A549 (cell line): ENCODE measurements around the gene COPE.

ENCODE experiments used
- EP300 ChIP-seq, 2 experiments: fragments of >200 bp; sonication (Bioruptor Twin); formaldehyde crosslinking; IDR thresholded peaks; 2 replicates in 1 of 2; 3 replicates in 1 of 2; pipeline ENCODE4 v1.6.1; 2016 to 2017
- FOSL2 ChIP-seq, 2 experiments: fragments of 450-650 bp in 1 of 2; fragments of >200 bp in 1 of 2; sonication (Bioruptor Twin) in 1 of 2; formaldehyde crosslinking; IDR thresholded peaks; 2 replicates each; pipeline versions ENCODE4 v1.5.0 to v1.6.1; 2016 to 2020; ENCODE audit warnings: mild to moderate bottlenecking in 1 of 2, moderate library complexity in 1 of 2
- JUN ChIP-seq, 2 experiments: fragments of >200 bp; sonication (Bioruptor Twin); formaldehyde crosslinking; IDR thresholded peaks; 2 replicates in 1 of 2; 3 replicates in 1 of 2; pipeline ENCODE4 v1.6.1; 2016 to 2017
- MAZ ChIP-seq: fragments of 150-350 bp; IDR thresholded peaks from 2 replicates; pipeline ENCODE4 v1.6.1; 2014; ENCODE audit warnings: antibody characterized with exemption, low read depth, low read length, borderline replicate concordance
- NR3C1 ChIP-seq: fragments of >200 bp; sonication (Bioruptor Twin); formaldehyde crosslinking; IDR thresholded peaks from 3 replicates; pipeline ENCODE4 v1.6.1; 2017
- POLR2A ChIP-seq: IDR thresholded peaks from 2 replicates; pipeline ENCODE4 v1.6.1; 2012; ENCODE audit warnings: mild to moderate bottlenecking, low read length
- TF ChIP-seq, protein P1 (sequence below): fragments of >200 bp; sonication (Bioruptor Twin); formaldehyde crosslinking; IDR thresholded peaks from 3 replicates; pipeline ENCODE4 v1.5.1; 2016
- TF ChIP-seq, protein P2 (sequence below): fragments of 150-350 bp; IDR thresholded peaks from 2 replicates; pipeline ENCODE4 v1.6.1; 2014; ENCODE audit warnings: low read depth, mild to moderate bottlenecking, low read length

DNA sequence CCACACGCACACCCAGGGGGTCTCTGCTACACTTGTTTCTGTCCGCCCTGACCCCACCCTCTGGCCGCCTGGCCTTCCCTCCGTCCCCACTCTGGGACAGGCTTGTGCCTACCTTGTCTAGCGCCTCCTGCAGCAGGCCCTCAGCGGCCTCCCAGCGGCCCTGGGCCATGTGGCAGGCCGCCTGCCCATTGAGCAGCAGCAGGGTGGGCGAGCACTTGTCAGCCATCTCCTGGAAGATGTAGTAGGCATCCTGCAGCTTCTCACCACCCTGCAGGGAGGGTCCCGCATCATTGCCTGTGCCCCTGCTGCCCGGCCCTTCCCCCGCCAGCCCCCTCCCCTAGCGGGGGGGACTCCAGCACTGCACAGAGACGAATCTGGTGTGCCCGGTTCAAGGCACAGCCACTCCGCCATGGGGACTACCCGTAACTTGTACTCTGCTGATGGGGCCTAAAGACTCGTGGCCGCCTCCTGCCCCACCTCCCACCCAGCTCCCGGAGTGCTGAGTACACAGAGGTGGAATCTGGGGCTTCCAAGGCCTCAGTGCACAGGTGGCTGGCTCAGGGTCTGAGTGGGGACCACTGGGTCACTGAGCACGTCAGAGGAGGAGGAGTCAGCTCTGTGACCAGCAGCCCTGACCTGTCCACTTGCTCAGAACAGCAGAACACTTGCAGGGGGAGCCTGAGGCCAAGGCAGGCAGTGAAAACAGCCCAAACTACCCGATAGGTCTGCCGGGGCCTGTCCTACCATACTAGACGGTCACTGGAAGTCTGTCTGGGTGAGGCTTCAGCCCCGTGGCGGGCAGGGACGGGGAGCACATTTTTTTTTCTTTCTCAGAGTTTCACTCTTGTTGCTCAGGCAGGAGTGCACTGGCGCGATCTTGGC is 15.8 kb downstream of the COPE start:
- TF ChIP-seq POLR2A: no peak
- no peak for TF ChIP-seq MAZ
- TF ChIP-seq, protein P1, sequence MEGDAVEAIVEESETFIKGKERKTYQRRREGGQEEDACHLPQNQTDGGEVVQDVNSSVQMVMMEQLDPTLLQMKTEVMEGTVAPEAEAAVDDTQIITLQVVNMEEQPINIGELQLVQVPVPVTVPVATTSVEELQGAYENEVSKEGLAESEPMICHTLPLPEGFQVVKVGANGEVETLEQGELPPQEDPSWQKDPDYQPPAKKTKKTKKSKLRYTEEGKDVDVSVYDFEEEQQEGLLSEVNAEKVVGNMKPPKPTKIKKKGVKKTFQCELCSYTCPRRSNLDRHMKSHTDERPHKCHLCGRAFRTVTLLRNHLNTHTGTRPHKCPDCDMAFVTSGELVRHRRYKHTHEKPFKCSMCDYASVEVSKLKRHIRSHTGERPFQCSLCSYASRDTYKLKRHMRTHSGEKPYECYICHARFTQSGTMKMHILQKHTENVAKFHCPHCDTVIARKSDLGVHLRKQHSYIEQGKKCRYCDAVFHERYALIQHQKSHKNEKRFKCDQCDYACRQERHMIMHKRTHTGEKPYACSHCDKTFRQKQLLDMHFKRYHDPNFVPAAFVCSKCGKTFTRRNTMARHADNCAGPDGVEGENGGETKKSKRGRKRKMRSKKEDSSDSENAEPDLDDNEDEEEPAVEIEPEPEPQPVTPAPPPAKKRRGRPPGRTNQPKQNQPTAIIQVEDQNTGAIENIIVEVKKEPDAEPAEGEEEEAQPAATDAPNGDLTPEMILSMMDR: no peak
- TF ChIP-seq, protein P2, sequence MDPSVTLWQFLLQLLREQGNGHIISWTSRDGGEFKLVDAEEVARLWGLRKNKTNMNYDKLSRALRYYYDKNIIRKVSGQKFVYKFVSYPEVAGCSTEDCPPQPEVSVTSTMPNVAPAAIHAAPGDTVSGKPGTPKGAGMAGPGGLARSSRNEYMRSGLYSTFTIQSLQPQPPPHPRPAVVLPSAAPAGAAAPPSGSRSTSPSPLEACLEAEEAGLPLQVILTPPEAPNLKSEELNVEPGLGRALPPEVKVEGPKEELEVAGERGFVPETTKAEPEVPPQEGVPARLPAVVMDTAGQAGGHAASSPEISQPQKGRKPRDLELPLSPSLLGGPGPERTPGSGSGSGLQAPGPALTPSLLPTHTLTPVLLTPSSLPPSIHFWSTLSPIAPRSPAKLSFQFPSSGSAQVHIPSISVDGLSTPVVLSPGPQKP: no peak
- TF ChIP-seq EP300 (IDR thresholded peaks at IDR 0.05): no peak
- no peak for TF ChIP-seq FOSL2 (IDR thresholded peaks at IDR 0.05)
- no peak for TF ChIP-seq FOSL2 (CRISPR knock-in tag; IDR thresholded peaks at IDR 0.05)
- TF ChIP-seq NR3C1: no peak
- no peak for TF ChIP-seq JUN (IDR thresholded peaks at IDR 0.05)
